Bronchial epithelial cell (primary cell): ENCODE results near the gene SPRED3. TPM values are rescaled to one million over a fixed set of nuclear protein-coding genes. Genes with fewer than 3 reads are reported as not detected.

Source experiments
- DNase-seq: peaks from one replicate; pipeline ENCODE4 v3.0.0-alpha.2; 2010; ENCODE audit warnings: low read depth
- FAIRE-seq: peaks from 2 replicates; lab custom pipeline; 2011; peaks lifted over from hg19 to GRCh38; lab: Jason Lieb, UNC
- H3K27me3 ChIP-seq: 2 replicates; pipeline ENCODE4 v1.5.1; 2011; ENCODE audit warnings: low read length; ENCODE audit not compliant: control insufficient read depth, insufficient read depth
- H3K36me3 ChIP-seq: 2 replicates; pipeline ENCODE4 v1.5.1; 2011; ENCODE audit warnings: low read length; ENCODE audit not compliant: control insufficient read depth, insufficient read depth
- H3K4me3 ChIP-seq: 2 replicates; pipeline ENCODE4 v1.5.1; 2011; ENCODE audit warnings: mild to moderate bottlenecking, low read depth, low read length, control low read depth
- total RNA-seq: library from RNA; depleted of rRNA; stranded (reverse); fragments of >200 nt; gene quantifications from 2 replicates; pipeline ENCODE4 v1.2.1, GENCODE V29; 2014
- TF ChIP-seq, protein P1 (sequence below): IDR thresholded peaks from 2 replicates; pipeline ENCODE4 v1.5.1; 2011; ENCODE audit warnings: mild to moderate bottlenecking, moderate library complexity, low read length, control low read depth, inconsistent platforms; ENCODE audit not compliant: insufficient read depth, severe bottlenecking

Gene SPRED3
- total RNA-seq, 1 donor from 2014 or later, result 0.26 TPM

DNA sequence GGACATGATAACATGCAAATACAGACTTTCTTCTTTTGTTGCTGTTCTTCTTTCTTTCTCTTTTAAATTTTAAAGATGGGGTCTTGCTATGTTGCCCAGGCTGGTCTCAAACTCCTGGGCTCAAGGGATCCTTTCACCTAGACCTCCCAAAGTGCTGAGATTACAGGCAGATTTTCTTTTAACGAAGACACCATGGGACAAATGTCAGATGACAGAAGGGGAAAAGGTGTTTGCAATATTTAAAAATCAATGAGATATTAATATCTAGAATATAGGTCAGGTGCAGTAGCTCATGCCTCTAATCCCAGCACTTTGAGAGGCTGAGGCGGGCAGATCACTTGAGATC, 41.3 kb downstream of the SPRED3 start:
- Histone ChIP-seq H3K4me3 (no peak overlapping the region), H3K27me3 (peaks cover 4% of the 10 kb centered on the region), H3K36me3 (no peaks in the 10 kb centered on the region)
- TF ChIP-seq, protein P1, sequence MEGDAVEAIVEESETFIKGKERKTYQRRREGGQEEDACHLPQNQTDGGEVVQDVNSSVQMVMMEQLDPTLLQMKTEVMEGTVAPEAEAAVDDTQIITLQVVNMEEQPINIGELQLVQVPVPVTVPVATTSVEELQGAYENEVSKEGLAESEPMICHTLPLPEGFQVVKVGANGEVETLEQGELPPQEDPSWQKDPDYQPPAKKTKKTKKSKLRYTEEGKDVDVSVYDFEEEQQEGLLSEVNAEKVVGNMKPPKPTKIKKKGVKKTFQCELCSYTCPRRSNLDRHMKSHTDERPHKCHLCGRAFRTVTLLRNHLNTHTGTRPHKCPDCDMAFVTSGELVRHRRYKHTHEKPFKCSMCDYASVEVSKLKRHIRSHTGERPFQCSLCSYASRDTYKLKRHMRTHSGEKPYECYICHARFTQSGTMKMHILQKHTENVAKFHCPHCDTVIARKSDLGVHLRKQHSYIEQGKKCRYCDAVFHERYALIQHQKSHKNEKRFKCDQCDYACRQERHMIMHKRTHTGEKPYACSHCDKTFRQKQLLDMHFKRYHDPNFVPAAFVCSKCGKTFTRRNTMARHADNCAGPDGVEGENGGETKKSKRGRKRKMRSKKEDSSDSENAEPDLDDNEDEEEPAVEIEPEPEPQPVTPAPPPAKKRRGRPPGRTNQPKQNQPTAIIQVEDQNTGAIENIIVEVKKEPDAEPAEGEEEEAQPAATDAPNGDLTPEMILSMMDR, result no peak
- DNase-seq (no peak), FAIRE-seq (no peak)

DNA sequence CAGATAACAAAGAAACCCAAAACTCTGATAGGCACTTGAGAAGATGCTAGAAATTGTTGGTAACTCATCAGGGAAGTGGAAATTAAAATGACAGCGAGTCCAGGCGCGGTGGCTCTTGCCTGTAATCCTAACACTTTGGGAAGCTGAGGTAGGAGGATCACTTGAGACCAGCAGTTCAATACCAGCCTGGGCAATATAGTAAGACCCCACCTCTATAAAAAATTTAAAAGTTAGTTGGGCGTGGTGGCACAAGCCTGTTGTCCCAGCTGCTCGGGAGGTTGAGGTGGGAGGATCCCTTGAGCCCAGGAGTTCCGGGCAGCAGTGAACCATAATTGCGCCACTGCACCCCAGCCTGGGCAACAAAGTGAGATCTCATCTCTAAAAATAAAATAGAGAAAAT, 42.4 kb downstream of the SPRED3 start:
- H3K27me3 ChIP-seq, result peaks cover 4% of the 10 kb centered on the region
- no peak for FAIRE-seq
- no peak overlapping the region for H3K4me3 ChIP-seq
- no peak for DNase-seq
- H3K36me3 ChIP-seq, result no peaks in the 10 kb centered on the region
- TF ChIP-seq, protein P1, result no peak

DNA sequence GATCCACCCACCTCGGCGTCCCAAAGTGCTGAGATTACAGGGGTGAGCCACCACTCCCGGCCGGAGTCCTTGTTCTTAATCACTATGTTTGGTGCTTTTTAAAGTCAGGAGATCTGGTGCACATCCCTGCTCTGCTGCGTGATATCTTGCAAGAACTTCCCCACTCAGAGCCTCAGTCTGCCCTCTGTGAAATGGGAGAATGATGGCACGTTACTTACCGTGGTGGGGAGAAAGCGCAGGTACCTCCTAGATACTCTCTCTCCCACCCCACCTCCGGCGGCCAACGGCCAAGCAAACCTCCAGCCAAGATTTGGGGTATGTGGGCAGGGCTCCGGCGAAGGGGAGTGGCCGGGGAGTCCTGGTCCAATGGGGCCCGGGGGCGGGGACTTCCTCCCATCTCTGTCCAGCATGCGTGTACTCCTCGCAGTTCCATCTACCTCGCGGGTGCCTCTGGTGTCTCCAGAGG, 44.8 kb downstream of the SPRED3 start, which contains the start of gene RYR1:
RYR1 (plus strand) TSS at position 424 of the 466 bp plus-strand sequence. CDS start 139 bp downstream, outside the sequence.
- Histone ChIP-seq H3K4me3 (no peak within 1 kb of the TSS), H3K36me3 (no peaks in the 10 kb centered on the region), H3K27me3 (peaks cover 4% of the 10 kb centered on the region)
- TF ChIP-seq, protein P1, result no peak
- DNase-seq (peak; percentile 5), FAIRE-seq (no peak)

DNA sequence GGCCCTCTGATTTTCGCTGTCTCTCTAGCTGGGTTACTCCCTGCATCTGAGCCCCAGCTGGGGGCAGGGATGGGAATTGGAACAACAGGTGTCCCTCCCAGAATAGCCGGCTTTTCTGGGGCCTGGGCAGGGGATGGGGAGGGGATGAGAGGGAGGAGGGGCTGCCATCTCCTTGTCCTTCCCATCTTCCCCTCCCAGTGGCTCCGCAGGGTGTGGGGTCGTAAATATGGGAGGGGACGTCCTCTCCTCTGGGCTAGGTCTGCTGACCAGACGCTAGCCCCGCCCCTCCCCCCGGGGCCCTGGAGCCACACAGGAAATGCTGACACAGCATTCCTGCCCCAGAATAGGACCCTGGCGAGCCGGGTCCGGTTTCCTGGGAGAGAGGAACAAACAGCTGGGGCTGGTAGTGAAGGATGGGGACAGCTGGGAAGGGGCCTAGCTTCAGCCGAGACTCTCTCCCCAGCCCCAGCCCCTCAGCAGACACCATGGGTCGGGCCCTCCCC, 46.1 kb downstream of the SPRED3 start:
- Histone ChIP-seq H3K4me3 (no peak overlapping the region), H3K27me3 (peaks cover 4% of the 10 kb centered on the region), H3K36me3 (no peaks in the 10 kb centered on the region)
- DNase-seq (no peak), FAIRE-seq (no peak)
- TF ChIP-seq, protein P1, result no peak

DNA sequence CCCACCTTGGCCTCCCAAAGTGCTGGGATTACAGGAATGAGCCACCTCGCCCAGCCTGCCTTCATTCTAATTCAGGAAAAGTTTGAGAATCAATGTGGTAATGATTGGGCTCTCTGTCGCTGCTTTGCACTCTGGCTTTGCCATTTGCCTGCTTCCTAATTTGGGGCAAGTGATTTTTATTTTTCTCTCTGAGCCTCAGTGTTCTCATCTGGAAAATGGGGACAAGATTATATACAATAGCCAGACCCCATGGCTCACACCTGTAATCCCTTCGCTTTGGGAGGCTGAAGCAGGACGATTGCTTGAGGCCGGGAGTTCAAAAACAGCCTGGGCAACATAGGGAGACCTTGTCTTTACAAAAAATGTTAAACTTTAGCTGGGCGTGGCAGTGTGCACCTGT, 48.8 kb downstream of the SPRED3 start:
- H3K27me3 ChIP-seq, result peaks cover 4% of the 10 kb centered on the region
- no peaks in the 10 kb centered on the region for H3K36me3 ChIP-seq
- FAIRE-seq (no peak), DNase-seq (no peak)
- H3K4me3 ChIP-seq, result no peak overlapping the region
- TF ChIP-seq, protein P1, result no peak

DNA sequence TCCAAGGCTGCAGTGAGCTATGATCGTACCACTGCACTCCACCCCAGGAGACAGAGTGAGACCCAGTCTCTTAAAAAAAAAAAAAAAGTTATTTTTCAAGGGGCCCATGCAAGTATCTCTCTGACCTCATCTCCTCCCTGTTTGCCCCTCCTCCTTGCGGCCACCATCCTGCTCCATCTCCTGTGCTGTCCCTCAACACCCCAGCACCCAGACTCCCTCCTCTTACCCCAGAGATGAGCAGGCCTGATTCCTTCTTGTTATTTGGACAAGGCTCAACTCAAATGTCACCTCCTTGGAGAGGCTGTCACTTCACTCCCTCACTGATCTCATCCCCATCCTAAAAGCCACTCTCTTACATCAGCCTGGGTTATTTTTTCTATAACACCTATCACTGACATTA, 49.4 kb downstream of the SPRED3 start:
- TF ChIP-seq, protein P1, result no peak
- Histone ChIP-seq H3K36me3 (no peaks in the 10 kb centered on the region), H3K27me3 (peaks cover 4% of the 10 kb centered on the region), H3K4me3 (no peak overlapping the region)
- FAIRE-seq (no peak), DNase-seq (no peak)
